HepG2 (cell line): ENCODE measurements around the gene ZFPL1. TPM values are rescaled to one million over a fixed set of nuclear protein-coding genes. Genes with fewer than 3 reads are reported as not detected.
A peak's percentile ranks its signal among the peaks of the same experiment; 100 is the strongest.

Source experiments
- CREM ChIP-seq, 2 experiments: sonication (generic) in 1 of 2; formaldehyde crosslinking in 1 of 2; IDR thresholded peaks; 2 replicates each; pipeline versions ENCODE4 v1.4.0 to v1.6.1; 2016 to 2020; ENCODE audit warnings: antibody characterized with exemption in 1 of 2, mild to moderate bottlenecking in 1 of 2, missing genetic modification reagents in 1 of 2
- FOXA3 ChIP-seq: IDR thresholded peaks from 2 replicates; pipeline ENCODE4 v1.6.1; 2016; ENCODE audit warnings: missing genetic modification reagents, missing compliant biosample characterization
- PHF8 ChIP-seq: sonication (generic); formaldehyde crosslinking; IDR thresholded peaks from 2 replicates; pipeline ENCODE4 v1.5.0; 2020; ENCODE audit warnings: missing genetic modification reagents
- RAD51 ChIP-seq: fragments of 450-650 bp; IDR thresholded peaks from 2 replicates; pipeline ENCODE4 v1.6.1; 2016; ENCODE audit warnings: borderline replicate concordance
- RBM22 ChIP-seq: fragments of 200-400 bp; formaldehyde crosslinking; optimal IDR thresholded peaks from 2 replicates; pipeline ENCODE3; 2017; ENCODE audit warnings: mild to moderate bottlenecking, low read length, moderate library complexity
- SMARCE1 ChIP-seq: fragments of 450-650 bp; IDR thresholded peaks from 2 replicates; pipeline ENCODE4 v1.6.1; 2017; ENCODE audit warnings: borderline replicate concordance
- STAG1 ChIP-seq: sonication (generic); formaldehyde crosslinking; IDR thresholded peaks from 2 replicates; pipeline ENCODE4 v1.4.0; 2020; ENCODE audit warnings: missing genetic modification reagents
- ZBTB7B ChIP-seq: sonication (generic); formaldehyde crosslinking; IDR thresholded peaks from 2 replicates; pipeline ENCODE4 v1.4.0; 2020; ENCODE audit warnings: missing genetic modification reagents
- ZNF407 ChIP-seq: sonication (generic); formaldehyde crosslinking; IDR thresholded peaks from one replicate; pipeline ENCODE4 v1.5.1; 2020; ENCODE audit warnings: mild to moderate bottlenecking, missing genetic modification reagents; ENCODE audit errors: not compliant biosample characterization
- ZNF678 ChIP-seq: sonication (generic); formaldehyde crosslinking; IDR thresholded peaks from 2 replicates; pipeline ENCODE4 v1.4.0; 2020; ENCODE audit warnings: mild to moderate bottlenecking, missing genetic modification reagents
- ZNF784 ChIP-seq: sonication (generic); formaldehyde crosslinking; IDR thresholded peaks from 2 replicates; pipeline ENCODE4 v1.5.1; 2020; ENCODE audit warnings: missing genetic modification reagents, mild to moderate bottlenecking, borderline replicate concordance
- polyA plus RNA-seq, 8 experiments: library from polyadenylated mRNA; depleted of rRNA in 3 of 8; stranded (reverse) in 7 of 8; unstranded in 1 of 8; fragments of >200 nt; fragmentation: Illumina TruSeq in 4 of 8; extraction: Trizol in 4 of 8; gene quantifications; 2 replicates each; pipeline versions ENCODE4 v1.2.1 to v1.2.3, GENCODE V29; 2011 to 2016; ENCODE audit warnings: low read depth in 4 of 8, missing spikeins in 1 of 8, mixed read lengths in 1 of 8; ENCODE audit not compliant: insufficient read depth in 1 of 8
- total RNA-seq, 5 experiments: library from RNA; depleted of rRNA; stranded (reverse); fragments of >200 nt; fragmentation: Illumina TruSeq; extraction: Trizol; gene quantifications; 2 replicates each; pipeline ENCODE4 v1.2.3, GENCODE V29; 2016; ENCODE audit warnings: low read depth in 1 of 5
- TF ChIP-seq, protein P1 (sequence below): sonication (generic); IDR thresholded peaks from 2 replicates; pipeline ENCODE4 v1.6.1; 2016; ENCODE audit warnings: low read depth, borderline replicate concordance
- TF ChIP-seq, protein P2 (sequence below): sonication (generic); formaldehyde crosslinking; IDR thresholded peaks from 2 replicates; pipeline ENCODE4 v1.4.0; 2020; ENCODE audit warnings: missing genetic modification reagents
- TF ChIP-seq, protein P3 (sequence below): sonication (generic); formaldehyde crosslinking; IDR thresholded peaks from 2 replicates; pipeline ENCODE4 v1.4.0; 2020; ENCODE audit warnings: low read depth, mild to moderate bottlenecking, missing genetic modification reagents

Gene ZFPL1
- total and polyA plus RNA-seq, 2 of the 13 experiments (the other 11 are each of a cell fraction or from before 2014, with no cell fraction given) = 32.2 to 56.0 TPM

GRCh38 chr11:65083834-65084597 lies at the start of gene ZFPL1, which contains the start of gene CDCA5 (continued):
- no peak for TF ChIP-seq RAD51
- no peak for TF ChIP-seq STAG1
- TF ChIP-seq FOXA3 (CRISPR knock-in tag) = peak; percentile 72
- TF ChIP-seq, protein P1, sequence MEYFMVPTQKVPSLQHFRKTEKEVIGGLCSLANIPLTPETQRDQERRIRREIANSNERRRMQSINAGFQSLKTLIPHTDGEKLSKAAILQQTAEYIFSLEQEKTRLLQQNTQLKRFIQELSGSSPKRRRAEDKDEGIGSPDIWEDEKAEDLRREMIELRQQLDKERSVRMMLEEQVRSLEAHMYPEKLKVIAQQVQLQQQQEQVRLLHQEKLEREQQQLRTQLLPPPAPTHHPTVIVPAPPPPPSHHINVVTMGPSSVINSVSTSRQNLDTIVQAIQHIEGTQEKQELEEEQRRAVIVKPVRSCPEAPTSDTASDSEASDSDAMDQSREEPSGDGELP = no peak
- peak; percentile 87 for TF ChIP-seq PHF8
- TF ChIP-seq, protein P2, sequence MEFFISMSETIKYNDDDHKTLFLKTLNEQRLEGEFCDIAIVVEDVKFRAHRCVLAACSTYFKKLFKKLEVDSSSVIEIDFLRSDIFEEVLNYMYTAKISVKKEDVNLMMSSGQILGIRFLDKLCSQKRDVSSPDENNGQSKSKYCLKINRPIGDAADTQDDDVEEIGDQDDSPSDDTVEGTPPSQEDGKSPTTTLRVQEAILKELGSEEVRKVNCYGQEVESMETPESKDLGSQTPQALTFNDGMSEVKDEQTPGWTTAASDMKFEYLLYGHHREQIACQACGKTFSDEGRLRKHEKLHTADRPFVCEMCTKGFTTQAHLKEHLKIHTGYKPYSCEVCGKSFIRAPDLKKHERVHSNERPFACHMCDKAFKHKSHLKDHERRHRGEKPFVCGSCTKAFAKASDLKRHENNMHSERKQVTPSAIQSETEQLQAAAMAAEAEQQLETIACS (CRISPR knock-in tag) = no peak
- peak; percentile 98 for TF ChIP-seq CREM (IDR thresholded peaks at IDR 0.05)
- peak; percentile 90 for TF ChIP-seq CREM (CRISPR knock-in tag; IDR thresholded peaks at IDR 0.05)
- no peak for TF ChIP-seq ZNF407
- TF ChIP-seq ZNF784 (CRISPR knock-in tag) = peak; percentile 25; the same call in 1 of the 2 replicates
- peak; percentile 63 for TF ChIP-seq ZBTB7B (CRISPR knock-in tag)
- no peak for TF ChIP-seq ZNF678 (CRISPR knock-in tag)
- no peak for TF ChIP-seq SMARCE1
- TF ChIP-seq, protein P3, sequence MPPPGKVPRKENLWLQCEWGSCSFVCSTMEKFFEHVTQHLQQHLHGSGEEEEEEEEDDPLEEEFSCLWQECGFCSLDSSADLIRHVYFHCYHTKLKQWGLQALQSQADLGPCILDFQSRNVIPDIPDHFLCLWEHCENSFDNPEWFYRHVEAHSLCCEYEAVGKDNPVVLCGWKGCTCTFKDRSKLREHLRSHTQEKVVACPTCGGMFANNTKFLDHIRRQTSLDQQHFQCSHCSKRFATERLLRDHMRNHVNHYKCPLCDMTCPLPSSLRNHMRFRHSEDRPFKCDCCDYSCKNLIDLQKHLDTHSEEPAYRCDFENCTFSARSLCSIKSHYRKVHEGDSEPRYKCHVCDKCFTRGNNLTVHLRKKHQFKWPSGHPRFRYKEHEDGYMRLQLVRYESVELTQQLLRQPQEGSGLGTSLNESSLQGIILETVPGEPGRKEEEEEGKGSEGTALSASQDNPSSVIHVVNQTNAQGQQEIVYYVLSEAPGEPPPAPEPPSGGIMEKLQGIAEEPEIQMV (CRISPR knock-in tag) = no peak; the same call in 1 of the 2 replicates
- no peak for TF ChIP-seq RBM22
